Tracheal epithelial cell (primary cell): ENCODE results near the gene RUNDC3A. TPM values are rescaled to one million over a fixed set of nuclear protein-coding genes. Genes with fewer than 3 reads are reported as not detected.

Experiments
- total RNA-seq: library from RNA; depleted of rRNA; stranded (reverse); fragments of >200 nt; gene quantifications from 2 replicates; pipeline ENCODE4 v1.2.1, GENCODE V29; 2014

Gene RUNDC3A
- total RNA-seq, result 0.21 and 0.96 TPM in 2 replicates

DNA sequence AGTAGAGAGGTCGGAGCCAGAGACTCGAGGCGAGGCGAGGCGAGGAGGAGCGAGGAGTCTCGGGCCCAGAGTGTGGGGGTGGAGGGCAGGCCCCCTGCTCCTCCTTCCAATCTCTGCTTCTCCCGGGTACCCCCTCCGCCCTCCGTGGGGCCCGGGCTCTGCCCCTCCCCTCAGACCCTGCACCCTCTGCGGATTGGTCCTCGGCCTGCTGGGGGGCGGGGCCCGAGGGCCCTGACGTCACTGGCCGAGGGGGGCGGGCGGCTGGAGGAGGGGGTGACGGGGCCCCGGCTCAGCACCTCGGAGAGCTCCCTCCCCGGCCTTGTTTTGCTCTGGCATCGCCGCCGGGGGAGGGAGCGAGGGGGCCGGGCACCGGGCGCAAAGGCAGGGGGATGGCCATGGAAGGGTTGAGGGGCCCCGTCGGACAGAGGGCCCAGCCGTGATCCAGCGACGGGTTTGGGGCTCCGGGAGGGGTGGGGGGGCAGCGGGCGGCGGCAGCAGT lies at the start of gene RUNDC3A:
RUNDC3A (plus strand) TSS at position 282 of the 499 bp plus-strand sequence. CDS start 232 bp downstream, outside the sequence.

DNA sequence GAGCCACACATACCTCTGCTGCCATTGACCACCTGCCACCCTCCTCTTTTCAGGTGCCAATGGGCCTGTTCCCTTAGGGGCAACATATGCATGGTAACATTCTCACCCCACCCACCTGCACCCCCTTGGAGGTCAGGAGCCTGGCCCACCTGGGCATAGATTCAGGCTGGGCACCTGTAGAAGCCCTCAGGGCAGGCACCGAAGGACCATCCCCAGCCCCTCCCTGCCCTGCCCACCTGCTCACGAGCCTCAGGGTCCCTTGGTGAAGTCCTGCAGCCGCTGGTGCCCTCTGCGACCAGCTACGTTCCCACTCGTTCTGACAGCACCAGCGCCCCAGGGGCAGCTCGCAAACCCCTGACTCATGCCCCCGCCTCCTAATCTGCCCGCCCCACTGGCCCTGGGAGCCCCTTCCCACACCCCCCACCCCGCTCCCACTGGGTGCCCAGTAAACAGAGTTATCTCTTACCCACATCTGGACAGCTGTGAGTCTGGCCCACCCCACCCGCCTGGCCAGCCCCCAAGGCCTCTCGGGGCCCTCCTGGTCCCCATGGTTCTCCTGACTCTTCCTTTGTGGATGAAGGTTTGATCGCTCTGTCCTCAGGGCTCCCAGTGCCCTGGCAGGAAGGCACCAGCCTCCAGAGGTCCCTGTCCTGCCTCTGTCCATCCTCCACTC lies 40.4 kb upstream of the RUNDC3A start, which contains the start of gene SLC4A1:
SLC4A1 (minus strand) TSS at position 318 of the 673 bp plus-strand sequence. CDS start 5,269 bp downstream, outside the sequence.

DNA sequence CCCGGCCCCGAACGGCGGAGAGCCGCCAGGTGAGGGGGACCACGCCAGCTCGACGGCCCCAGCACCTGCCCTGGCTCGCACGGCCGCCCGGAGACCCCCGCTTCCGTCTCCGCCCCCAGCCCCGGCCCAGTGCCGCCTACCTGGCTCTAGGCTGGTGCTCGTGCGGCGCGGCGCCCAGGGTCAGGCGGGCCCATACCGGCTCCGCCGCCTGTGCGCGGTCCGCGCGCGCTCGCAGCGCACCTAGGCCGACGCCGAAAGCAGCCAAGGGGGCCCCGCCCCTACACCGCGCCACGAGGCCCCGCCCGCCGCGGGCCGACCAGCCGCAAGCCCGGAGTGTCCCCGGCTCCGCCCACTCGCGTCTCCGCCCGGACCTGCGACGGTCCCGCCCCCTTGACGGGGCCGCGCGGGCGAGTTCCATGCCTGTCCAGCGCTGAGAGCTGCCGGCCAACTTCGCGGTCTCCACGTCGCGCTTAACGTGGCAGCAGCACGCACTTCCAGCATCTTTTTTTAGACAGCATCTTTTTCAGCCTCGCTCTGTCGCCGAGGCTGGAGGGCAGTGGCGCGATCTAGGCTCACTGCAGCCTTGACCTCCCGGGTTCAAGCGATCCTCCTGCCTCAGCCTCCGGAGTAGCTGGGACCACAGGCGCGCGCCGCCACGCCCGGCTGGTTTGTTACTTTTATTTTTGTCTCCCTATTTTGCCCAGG lies 16.3 kb downstream of the RUNDC3A start, which contains the start of gene SLC25A39:
SLC25A39 (minus strand) TSS at position 253 of the 705 bp plus-strand sequence. CDS start 1,261 bp downstream, outside the sequence.

DNA sequence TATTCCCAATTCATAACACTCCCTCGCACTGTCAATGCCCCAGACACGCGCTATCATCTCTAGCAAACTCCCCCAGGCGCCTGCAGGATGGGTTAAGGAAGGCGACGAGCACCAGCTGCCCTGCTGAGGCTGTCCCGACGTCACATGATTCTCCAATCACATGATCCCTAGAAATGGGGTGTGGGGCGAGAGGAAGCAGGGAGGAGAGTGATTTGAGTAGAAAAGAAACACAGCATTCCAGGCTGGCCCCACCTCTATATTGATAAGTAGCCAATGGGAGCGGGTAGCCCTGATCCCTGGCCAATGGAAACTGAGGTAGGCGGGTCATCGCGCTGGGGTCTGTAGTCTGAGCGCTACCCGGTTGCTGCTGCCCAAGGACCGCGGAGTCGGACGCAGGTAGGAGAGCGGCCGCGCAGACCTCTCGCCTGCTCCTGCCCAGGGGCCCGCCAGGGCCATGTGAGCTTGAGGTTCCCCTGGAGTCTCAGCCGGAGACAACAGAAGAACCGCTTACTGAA lies 36.6 kb downstream of the RUNDC3A start, which contains the start of gene GRN:
GRN (plus strand) TSS at position 364 of the 515 bp plus-strand sequence. CDS start 3,863 bp downstream, outside the sequence.

DNA sequence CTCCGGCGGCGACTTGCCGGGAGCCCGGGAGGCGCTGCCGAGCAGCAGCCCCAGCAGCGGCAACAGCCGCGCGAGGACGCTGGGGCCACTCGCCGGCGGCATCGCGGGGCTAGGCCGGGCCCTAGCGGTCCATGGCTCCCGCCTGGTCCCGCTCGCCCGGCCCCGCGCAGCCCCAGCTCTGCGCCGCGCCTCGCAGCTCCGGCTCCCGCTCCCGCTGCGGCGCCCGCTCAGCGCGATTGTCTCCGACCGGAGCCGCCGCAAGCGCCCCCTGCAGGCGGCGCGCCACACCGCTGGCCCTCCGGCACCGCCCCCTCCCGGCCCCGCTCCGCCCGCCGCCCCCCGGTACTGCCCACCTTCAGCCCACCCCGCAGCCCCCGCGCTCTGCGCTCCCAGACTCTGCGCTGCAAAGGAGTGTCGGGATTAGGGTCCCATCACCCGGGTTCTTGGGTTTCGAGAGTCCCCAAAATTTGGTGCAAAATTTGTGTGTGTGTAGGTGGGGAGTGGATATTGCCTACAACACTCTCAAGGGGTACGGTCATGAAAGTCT lies 55.3 kb downstream of the RUNDC3A start, which contains the start of gene FAM171A2:
FAM171A2 (minus strand) TSS at position 241 of the 547 bp plus-strand sequence; CDS start at position 102, 139 bp downstream.

Other genes starting within 250 kb of the RUNDC3A start
- gene LSM12, start 241.9 kb upstream of the RUNDC3A start, total RNA-seq, result 32.5 and 33.7 TPM in 2 replicates
- gene G6PC3, start 237.9 kb upstream of the RUNDC3A start, total RNA-seq, result 6.2 and 13.7 TPM in 2 replicates
- 28.4 and 39.4 TPM in 2 replicates for gene HDAC5, start 185.0 kb upstream of the RUNDC3A start, total RNA-seq
- gene HROB, start 166.7 kb upstream of the RUNDC3A start, total RNA-seq, result 0.43 and 0.48 TPM in 2 replicates
- not detected in 2 replicates for gene ASB16, start 137.9 kb upstream of the RUNDC3A start, total RNA-seq
- gene TMUB2, start 121.6 kb upstream of the RUNDC3A start, total RNA-seq, result 16.8 and 21.4 TPM in 2 replicates
- gene ATXN7L3, start 108.7 kb upstream of the RUNDC3A start, total RNA-seq, result 33.0 and 46.9 TPM in 2 replicates
- gene UBTF, start 88.9 kb upstream of the RUNDC3A start, total RNA-seq, result 22.2 and 28.6 TPM in 2 replicates
- not detected in 2 replicates for gene SLC4A1, start 40.5 kb upstream of the RUNDC3A start, total RNA-seq
- gene SLC25A39, start 16.2 kb downstream of the RUNDC3A start, total RNA-seq, result 111 and 155 TPM in 2 replicates
- 481 and 614 TPM in 2 replicates for gene GRN, start 36.7 kb downstream of the RUNDC3A start, total RNA-seq
- 1.5 and 3.6 TPM in 2 replicates for gene FAM171A2, start 55.3 kb downstream of the RUNDC3A start, total RNA-seq
- not detected in 2 replicates for gene ITGA2B, start 81.0 kb downstream of the RUNDC3A start, total RNA-seq
- 7.5 and 10.4 TPM in 2 replicates for gene GPATCH8, start 194.8 kb downstream of the RUNDC3A start, total RNA-seq
- gene FZD2, start 248.9 kb downstream of the RUNDC3A start, total RNA-seq, result 0.21 and 1.7 TPM in 2 replicates